Smooth muscle cell (in vitro differentiated cells): ENCODE measurements around the gene GFI1B. TPM values are rescaled to one million over a fixed set of nuclear protein-coding genes. Genes with fewer than 3 reads are reported as not detected.

Experiments used
- DNase-seq: peaks from one replicate; lab custom pipeline; 2025; ENCODE audit not compliant: unreplicated experiment; lab: John Stamatoyannopoulos, UW
- H2AFZ ChIP-seq: fragments of 200-600 bp; sonication (generic); 2 replicates; pipeline ENCODE4 v1.6.0; 2016; ENCODE audit warnings: antibody characterized with exemption, low read depth, mild to moderate bottlenecking
- H3F3A ChIP-seq: fragments of 200-600 bp; sonication (generic); 2 replicates; pipeline ENCODE4 v1.6.0; 2017; ENCODE audit warnings: antibody characterized with exemption, low read depth
- H3K27ac ChIP-seq: fragments of 200-600 bp; sonication (generic); 2 replicates; pipeline ENCODE4 v1.5.1; 2016; ENCODE audit warnings: low read depth, mild to moderate bottlenecking
- H3K27me3 ChIP-seq: fragments of 200-600 bp; sonication (generic); 2 replicates; pipeline ENCODE4 v1.6.1; 2016; ENCODE audit warnings: low read depth, mild to moderate bottlenecking
- H3K36me3 ChIP-seq: fragments of 200-600 bp; sonication (generic); 2 replicates; pipeline ENCODE4 v1.5.1; 2016; ENCODE audit warnings: low read depth
- H3K4me1 ChIP-seq: fragments of 200-600 bp; sonication (generic); 2 replicates; pipeline ENCODE4 v1.5.1; 2016; ENCODE audit warnings: low read depth
- H3K4me2 ChIP-seq: fragments of 200-600 bp; sonication (generic); 2 replicates; pipeline ENCODE4 v1.6.0; 2016; ENCODE audit warnings: mild to moderate bottlenecking
- H3K4me3 ChIP-seq: fragments of 200-600 bp; sonication (generic); 2 replicates; pipeline ENCODE4 v1.5.1; 2016; ENCODE audit warnings: mild to moderate bottlenecking
- H3K79me2 ChIP-seq: fragments of 200-600 bp; sonication (generic); 2 replicates; pipeline ENCODE4 v1.6.0; 2016; ENCODE audit warnings: low read depth, mild to moderate bottlenecking
- H3K9ac ChIP-seq: fragments of 200-600 bp; sonication (generic); 2 replicates; pipeline ENCODE4 v1.6.0; 2016; ENCODE audit warnings: low read depth
- H3K9me3 ChIP-seq: fragments of 200-600 bp; sonication (generic); replicated peaks from 2 replicates; pipeline ENCODE4 v1.5.1; 2016; ENCODE audit warnings: low read depth
- H4K20me1 ChIP-seq: fragments of 200-600 bp; sonication (generic); 2 replicates; pipeline ENCODE4 v1.6.0; 2016; ENCODE audit warnings: low read depth
- CTCF ChIP-seq: fragments of 200-600 bp; sonication (generic); IDR thresholded peaks from 2 replicates; pipeline ENCODE4 v1.5.1; 2017; ENCODE audit warnings: borderline replicate concordance, mild to moderate bottlenecking, antibody characterized with exemption; ENCODE audit not compliant: insufficient read depth, poor library complexity, severe bottlenecking
- WGBS: methylation state at CpG from one replicate; pipeline ENCODE4 v1.1.7; 2016; ENCODE audit warnings: low lambda C conversion rate; 5-methylcytosine and 5-hydroxymethylcytosine counted together
- polyA plus RNA-seq: library from polyadenylated mRNA; unstranded; fragments of >200 nt; fragmentation: Nextera tagmentation; extraction: Ambion mirVana; gene quantifications from 2 replicates; pipeline ENCODE4 v1.2.1, GENCODE V29; 2016
- total RNA-seq: library from RNA; depleted of rRNA; stranded (reverse); fragments of >200 nt; gene quantifications from 2 replicates; pipeline ENCODE4 v1.2.3, GENCODE V29; 2014

The GFI1B gene
- total and polyA plus RNA-seq, 2 experiments from 2014 or later: not detected

GRCh38 chr9:133023117-133023890 lies 44.8 kb downstream of the GFI1B start:
- Histone ChIP-seq H3K4me3 (no peak overlapping the region), H3K9ac (no peak overlapping the region), H3K9me3 (no peaks in the 10 kb centered on the region), H2AFZ (no peak overlapping the region), H3K4me1 (no peaks in the 10 kb centered on the region), H3F3A (no peaks in the 10 kb centered on the region), H3K4me2 (no peak overlapping the region), H3K36me3 (no peaks in the 10 kb centered on the region), H3K79me2 (no peaks in the 10 kb centered on the region), H3K27ac (no peak overlapping the region), H4K20me1 (no peaks in the 10 kb centered on the region), H3K27me3 (no peaks in the 10 kb centered on the region)
- DNase-seq: no peak
- 84% methylated on average over 26 of the region's 26 CpGs for WGBS
- TF ChIP-seq CTCF: no peak

DNA sequence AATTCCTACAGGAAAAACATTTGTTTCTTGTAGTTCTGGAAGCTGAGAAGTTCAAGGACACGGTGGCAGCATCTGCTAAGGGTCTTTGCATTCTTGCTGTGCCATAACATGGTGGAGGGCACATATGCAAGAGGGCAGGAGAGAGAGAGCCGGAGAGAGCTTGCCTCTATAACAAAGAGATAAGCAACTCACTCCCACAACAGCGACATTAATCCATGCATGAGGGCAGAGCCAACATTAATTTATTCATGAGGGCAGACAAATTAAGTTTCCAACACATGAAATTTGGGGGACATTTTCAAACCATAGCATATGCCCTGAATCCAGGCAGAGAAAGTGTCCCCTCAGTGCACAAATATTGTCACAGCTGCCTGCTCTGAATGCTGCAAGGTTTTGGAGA lies 47.9 kb downstream of the GFI1B start:
- no peak for DNase-seq
- Histone ChIP-seq H2AFZ (no peak overlapping the region), H3F3A (peaks cover 4% of the 10 kb centered on the region), H3K27ac (no peak overlapping the region), H3K36me3 (no peaks in the 10 kb centered on the region), H3K4me3 (no peak overlapping the region), H3K9ac (no peak overlapping the region), H3K27me3 (no peaks in the 10 kb centered on the region), H3K9me3 (no peaks in the 10 kb centered on the region), H3K4me1 (peaks cover 10% of the 10 kb centered on the region), H3K4me2 (no peak overlapping the region), H4K20me1 (no peaks in the 10 kb centered on the region), H3K79me2 (peaks cover 15% of the 10 kb centered on the region)
- TF ChIP-seq CTCF: no peak
- 78% methylated on average over 3 of the region's 3 CpGs for WGBS

GRCh38 chr9:133027134-133027533 lies 48.6 kb downstream of the GFI1B start:
- TF ChIP-seq CTCF: no peak
- H3K9me3 ChIP-seq: no peaks in the 10 kb centered on the region

GRCh38 chr9:133028221-133028620 lies 49.7 kb downstream of the GFI1B start:
- peaks cover 25% of the 10 kb centered on the region for H3K4me1 ChIP-seq
- H3F3A ChIP-seq: peaks cover 4% of the 10 kb centered on the region
- no peak overlapping the region for H3K4me2 ChIP-seq
- H4K20me1 ChIP-seq: peaks cover 10% of the 10 kb centered on the region
- no peak for DNase-seq
- no peak overlapping the region for H3K9ac ChIP-seq
- TF ChIP-seq CTCF: no peak
- H3K9me3 ChIP-seq: no peaks in the 10 kb centered on the region
- H3K27me3 ChIP-seq: no peaks in the 10 kb centered on the region
- no peak overlapping the region for H3K4me3 ChIP-seq
- H3K79me2 ChIP-seq: peaks cover 33% of the 10 kb centered on the region
- H2AFZ ChIP-seq: no peak overlapping the region
- H3K36me3 ChIP-seq: no peaks in the 10 kb centered on the region
- H3K27ac ChIP-seq: no peak overlapping the region
- WGBS: 91% methylated on average over 3 of the region's 3 CpGs

More at GRCh38 chr9:133027134-133027533, 48.6 kb downstream of the GFI1B start:
- no peak for DNase-seq
- Histone ChIP-seq H3K27ac (no peak overlapping the region), H3K36me3 (no peaks in the 10 kb centered on the region), H3K4me3 (no peak overlapping the region), H3K4me2 (no peak overlapping the region), H2AFZ (no peak overlapping the region), H3K9ac (no peak overlapping the region), H3K27me3 (no peaks in the 10 kb centered on the region), H3K79me2 (peaks cover 22% of the 10 kb centered on the region), H4K20me1 (peaks cover 2% of the 10 kb centered on the region), H3K4me1 (peaks cover 17% of the 10 kb centered on the region), H3F3A (peaks cover 4% of the 10 kb centered on the region)
- WGBS: 68% methylated on average over 5 of the region's 5 CpGs
